Activated naive CD4-positive, alpha-beta T cell (primary cell): ENCODE measurements around the gene TBC1D8B.

Experiments
- DNase-seq, 4 experiments: peaks; one replicate each; lab custom pipeline; 2025; lab: John Stamatoyannopoulos, UW

Gene TBC1D8B

GRCh38 chrX:106898462-106898861 lies 96.0 kb downstream of the TBC1D8B start:
- DNase-seq: no peak

GRCh38 chrX:106899276-106899675 lies 96.8 kb downstream of the TBC1D8B start:
- no peak for DNase-seq

- no peak for DNase-seq
Observed at GRCh38 chrX:106899841-106900240, 97.4 kb downstream of the TBC1D8B start.

GRCh38 chrX:106901341-106901740 lies 98.9 kb downstream of the TBC1D8B start:
- DNase-seq: no peak

- no peak for DNase-seq
Observed at GRCh38 chrX:106901781-106902219, 99.3 kb downstream of the TBC1D8B start.

- no peak for DNase-seq
Observed at GRCh38 chrX:106902684-106903083, 100.2 kb downstream of the TBC1D8B start.

GRCh38 chrX:106903291-106903824 lies 100.9 kb downstream of the TBC1D8B start, which contains the start of gene RIPPLY1:
Gene RIPPLY1, minus strand, starts transcription at chrX:106903341. Its CDS starts 54 bp downstream, at chrX:106903287.
- DNase-seq: no peak

- no peak for DNase-seq
Observed at GRCh38 chrX:106903856-106904528, 101.5 kb downstream of the TBC1D8B start.

- no peak for DNase-seq
Observed at GRCh38 chrX:106905064-106905708, 102.7 kb downstream of the TBC1D8B start.

GRCh38 chrX:106906361-106906760 lies 103.9 kb downstream of the TBC1D8B start:
- DNase-seq: no peak

- DNase-seq: no peak
Observed at GRCh38 chrX:106912864-106913263, 110.4 kb downstream of the TBC1D8B start.

GRCh38 chrX:106917830-106918500 lies 115.5 kb downstream of the TBC1D8B start:
- DNase-seq: no peak

- DNase-seq: no peak
Observed at GRCh38 chrX:106919932-106920452, 117.5 kb downstream of the TBC1D8B start, which contains the start of gene CLDN2. Gene CLDN2, plus strand, starts transcription at chrX:106920402. Its CDS starts 7,827 bp downstream, at chrX:106928229.

- no peak for DNase-seq
Observed at GRCh38 chrX:106921637-106922036, 119.2 kb downstream of the TBC1D8B start.
